ENCODE measurements around the gene ARFGAP1. TPM values are rescaled to one million over a fixed set of nuclear protein-coding genes. Genes with fewer than 3 reads are reported as not detected.

ARFGAP1 gene
- total RNA-seq (ENCODE audit: insufficient read depth, low replicate concordance), result 94.9 TPM

DNA sequence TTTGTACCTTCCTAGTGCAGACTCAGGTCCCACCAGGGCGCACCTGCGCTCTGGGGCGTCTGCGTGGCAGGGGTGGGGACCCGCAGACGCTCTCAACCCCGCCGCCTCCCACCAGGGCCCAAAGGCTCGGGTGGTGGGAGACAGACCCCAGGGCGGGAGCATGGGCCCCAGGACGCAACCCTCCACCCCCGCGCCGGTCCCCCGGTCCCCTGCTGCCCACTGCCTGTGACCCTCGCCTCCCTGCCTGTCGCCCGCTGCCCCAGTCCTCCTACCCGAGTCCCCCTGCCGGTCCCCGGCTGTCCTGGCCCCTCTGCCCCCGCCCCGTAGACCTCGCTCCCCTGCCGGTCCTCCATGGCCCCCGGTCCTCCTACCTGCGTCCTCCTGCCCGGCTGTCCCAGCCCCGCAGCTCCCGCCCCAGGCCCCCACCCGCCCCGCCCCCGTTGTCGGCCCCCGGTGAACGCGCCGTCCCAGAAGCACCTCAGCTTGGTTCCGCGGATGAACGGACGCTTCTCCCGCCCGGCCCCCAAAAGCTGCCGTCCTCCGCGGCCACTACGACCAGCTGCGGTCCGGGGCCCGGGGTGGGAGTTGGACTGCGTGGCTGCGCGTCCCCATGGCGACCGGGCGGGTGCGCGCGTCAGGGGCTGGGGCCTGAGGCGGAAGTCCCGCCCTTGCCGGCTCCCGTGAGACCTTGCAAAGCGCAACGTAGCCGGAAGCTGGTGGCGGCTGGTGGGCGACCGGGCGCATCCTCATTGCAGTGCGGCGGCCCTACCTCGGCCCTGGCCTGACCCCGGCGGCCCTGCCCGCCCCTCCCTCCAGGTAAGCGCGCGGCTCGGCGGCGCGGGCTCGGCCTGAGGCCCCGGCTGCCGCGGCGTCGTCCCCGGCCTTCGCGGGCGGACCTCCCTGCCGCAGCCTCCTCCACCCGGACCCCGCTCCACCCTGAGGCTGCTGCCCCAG, at the start of gene ARFGAP1:
TSS of gene ARFGAP1 (plus strand) at position 709 of the 954 bp plus-strand sequence. CDS start 2,768 bp downstream, outside the sequence.
- DNase-seq (ENCODE audit: low spot score), result peak; percentile 94

DNA sequence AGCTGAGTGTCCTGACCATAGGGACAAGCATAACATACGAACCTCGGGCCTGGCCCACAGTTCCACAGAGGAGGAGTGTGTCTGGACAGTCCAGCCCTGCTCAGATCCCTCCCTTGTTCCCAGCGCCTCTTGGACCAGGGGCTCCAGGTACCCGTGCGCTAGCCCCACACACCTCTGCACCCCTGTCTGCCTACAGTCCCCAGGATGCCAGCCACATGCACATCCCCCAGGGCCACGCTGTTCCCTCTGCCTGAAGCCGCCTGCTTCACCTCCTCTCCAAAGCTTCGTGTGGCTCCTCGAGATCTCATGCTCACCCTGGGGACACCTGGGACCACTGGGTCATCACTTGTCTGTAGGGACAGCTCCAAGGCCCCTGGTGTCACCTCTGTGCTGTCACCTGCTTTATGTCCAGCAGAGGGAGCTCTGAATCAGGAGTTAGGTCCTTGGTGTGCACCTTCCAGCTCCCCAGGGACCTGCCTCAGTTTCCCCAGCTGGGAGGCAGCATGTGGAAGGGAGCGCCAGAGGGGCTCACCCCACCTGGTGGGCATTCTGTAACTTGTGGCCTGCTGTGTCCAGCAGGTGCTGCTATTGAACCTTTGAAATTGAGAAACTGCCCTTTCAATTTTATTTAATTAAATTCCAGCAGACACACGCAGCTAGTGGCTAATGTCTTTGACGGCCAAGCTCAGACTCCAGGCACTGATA, 49.3 kb upstream of the ARFGAP1 start:
- peak; percentile 35 for DNase-seq (ENCODE audit: low spot score)

DNA sequence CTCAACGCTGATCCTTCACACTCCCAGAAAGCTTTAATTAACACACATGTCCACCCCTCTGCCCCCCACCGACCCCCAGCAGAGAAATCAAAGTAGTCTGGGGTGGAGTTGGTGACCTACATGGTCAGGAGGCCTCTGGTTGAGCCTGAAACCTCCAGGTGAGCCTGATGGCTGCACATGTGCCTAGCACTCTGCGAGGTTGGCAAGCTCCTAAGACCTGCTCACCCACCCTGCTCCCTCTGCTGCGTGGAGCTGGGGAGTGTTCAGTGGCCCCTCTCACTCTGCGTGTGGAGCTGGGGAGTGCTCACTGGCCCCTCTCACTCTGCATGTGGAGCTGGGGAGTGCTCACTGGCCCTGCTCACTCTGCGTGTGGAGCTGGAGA, 48.8 kb upstream of the ARFGAP1 start:
- no peak for DNase-seq (ENCODE audit: low spot score)

- DNase-seq (ENCODE audit: low spot score), result no peak
Observed at GRCh38 chr20:63224412-63225081, 48.1 kb upstream of the ARFGAP1 start.

DNA sequence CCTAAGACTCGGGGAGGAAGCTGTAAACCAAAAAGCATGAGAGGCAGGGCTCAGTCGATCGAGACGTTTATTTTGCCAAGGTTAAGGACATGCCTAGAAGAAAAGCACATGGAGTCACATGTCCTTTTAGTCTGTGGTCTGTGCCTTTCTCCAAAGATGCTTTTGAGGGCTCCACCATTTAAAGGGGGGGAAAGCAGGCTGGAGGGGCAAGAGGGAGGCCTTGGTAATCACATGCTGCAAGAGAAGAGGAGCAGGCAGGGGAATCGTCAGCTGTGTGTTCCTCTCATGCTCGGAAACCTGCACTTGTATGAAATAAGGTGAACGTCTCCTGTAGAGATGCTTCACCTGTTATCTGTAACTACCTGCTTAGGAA, 47.5 kb upstream of the ARFGAP1 start:
- DNase-seq (ENCODE audit: low spot score), result no peak

DNA sequence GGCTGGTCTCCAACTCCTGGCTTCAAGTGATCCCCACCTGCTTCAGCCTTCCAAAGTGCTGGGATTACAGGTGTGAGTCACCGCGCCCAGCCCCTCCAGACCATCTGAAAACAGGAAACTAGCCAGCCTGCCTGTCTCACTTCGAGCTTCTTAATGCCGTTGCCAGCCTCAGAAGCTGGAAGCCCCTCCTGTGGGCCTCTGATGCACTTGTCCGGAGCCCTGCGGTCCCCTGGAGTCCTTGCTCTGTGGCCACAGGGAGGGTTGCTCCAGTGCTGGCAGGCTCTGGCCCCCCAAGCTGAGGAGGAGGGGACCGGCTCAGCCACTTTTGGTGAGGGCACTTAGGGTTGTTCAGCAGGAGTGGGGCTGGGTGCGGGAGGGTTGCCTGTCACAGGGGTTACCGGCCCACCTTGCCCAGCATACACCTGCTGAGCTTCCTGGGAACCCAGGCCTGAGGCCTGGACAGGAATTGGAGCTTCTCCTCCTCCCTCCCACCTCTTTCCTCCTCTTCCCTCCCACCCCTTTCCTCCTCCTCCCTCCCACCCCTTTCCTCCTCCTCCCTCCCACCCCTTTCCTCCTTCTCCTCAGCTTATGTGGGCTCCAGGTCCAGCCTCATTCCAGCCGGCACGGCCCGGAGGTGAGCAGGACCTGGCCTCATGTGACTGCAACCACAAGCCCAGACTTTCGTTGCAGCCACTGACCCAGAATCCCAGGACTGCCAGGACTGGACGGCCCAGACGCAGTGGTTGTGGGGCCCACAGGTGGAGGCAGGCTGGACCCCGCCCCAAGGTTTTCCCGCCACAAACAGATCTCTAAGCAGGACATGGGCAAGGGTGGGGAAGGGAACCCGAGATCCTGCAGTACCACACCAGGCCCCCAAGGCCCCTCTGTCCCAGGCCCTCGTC, 46.3 kb upstream of the ARFGAP1 start:
- no peak for DNase-seq (ENCODE audit: low spot score)

- DNase-seq (ENCODE audit: low spot score), result no peak
Observed at GRCh38 chr20:63227260-63227659, 45.4 kb upstream of the ARFGAP1 start.

DNA sequence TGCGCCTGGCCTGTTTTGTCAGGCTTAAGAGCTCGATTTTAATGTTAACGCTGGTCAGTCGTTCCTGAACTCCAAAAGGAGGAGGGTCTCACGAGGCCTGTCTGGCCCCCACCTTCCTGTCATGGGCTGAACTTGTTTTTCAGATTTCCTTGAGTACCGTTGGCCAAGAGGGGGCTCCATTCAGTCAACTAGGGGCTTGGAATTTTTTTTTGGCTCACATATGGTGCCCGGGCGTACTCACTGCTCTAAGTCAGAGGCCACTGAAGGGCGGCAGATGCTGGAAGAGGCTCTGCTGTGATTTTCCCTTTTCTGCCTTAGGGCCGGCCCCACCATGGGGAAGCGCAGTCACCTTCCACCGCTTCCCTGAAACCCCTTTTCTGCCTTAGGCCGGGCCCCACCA, 43.8 kb upstream of the ARFGAP1 start:
- peak; percentile 56 for DNase-seq (ENCODE audit: low spot score)

GRCh38 chr20:63230800-63231268, 41.8 kb upstream of the ARFGAP1 start:
- peak; percentile 83 for DNase-seq (ENCODE audit: low spot score)

- peak; percentile 61 for DNase-seq (ENCODE audit: low spot score)
Observed at GRCh38 chr20:63232235-63233060, 40.2 kb upstream of the ARFGAP1 start.

DNA sequence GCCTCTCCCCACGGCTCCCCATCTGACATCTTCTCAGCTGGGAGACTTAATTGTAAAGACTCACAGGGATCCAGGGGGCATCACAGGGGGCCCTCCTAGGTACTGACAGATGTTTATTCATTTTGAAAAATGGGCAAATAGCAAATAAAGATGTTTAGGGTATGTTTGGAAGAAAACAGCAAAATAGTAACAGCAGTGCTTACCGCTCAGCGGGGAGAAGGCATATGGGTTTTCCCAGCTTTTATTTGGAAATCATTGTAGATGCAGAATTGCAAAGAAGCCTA, 39.6 kb upstream of the ARFGAP1 start:
- DNase-seq (ENCODE audit: low spot score), result no peak

DNA sequence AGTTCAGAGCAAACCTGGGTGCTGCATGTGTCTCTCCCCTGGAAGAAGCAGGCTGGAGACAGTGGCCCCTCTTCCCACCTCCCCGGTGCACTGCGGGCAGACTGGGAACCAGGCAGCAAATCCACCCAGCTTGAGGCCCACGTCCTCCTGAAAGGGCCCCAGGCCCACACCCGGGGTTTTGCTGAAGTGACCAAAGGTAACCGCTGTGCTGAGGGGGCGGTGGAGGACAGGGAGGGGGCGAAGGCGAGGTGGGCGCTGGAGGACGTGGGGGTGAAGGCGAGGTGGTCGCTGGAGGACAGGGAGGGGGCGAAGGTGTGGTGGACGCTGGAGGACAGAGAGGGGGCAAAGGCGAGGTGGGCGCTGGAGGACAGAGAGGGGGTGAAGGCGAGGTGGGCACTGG, 38.7 kb upstream of the ARFGAP1 start:
- DNase-seq (ENCODE audit: low spot score), result no peak

DNA sequence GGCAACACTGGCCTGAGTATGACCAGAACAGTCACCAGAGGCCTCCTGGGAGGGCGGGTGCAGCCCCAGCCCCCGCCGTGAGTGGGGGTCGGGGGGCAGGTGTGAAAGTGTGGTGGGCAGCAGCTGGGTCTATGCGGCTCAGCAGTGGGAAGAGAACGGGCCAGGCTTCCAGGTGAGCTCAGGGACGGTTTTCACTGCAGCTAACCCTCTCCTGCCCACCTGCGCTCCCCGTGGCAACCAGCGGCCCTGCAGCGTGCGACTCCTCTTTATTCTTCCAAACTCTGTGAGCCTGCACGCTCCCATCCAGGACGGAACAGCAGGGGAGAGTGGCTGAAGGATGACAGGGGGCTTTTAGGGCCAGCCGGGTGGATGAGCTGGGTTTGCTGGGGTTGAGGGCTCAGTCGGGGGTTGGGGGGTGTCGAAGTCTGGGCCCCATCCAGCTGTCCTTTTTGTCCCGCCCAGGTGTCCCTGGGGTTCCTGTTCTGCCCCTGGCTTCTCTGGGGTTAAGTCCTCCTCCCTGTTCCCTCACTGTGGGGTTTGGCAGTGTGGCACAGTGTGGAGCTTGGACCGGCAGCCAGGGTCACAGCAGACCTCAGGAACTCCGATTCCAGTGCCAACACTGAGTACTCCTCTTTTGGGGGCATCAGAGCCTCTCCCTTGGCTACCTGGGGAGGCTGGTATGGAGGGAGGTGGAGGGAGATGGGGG, 37.8 kb upstream of the ARFGAP1 start:
- DNase-seq (ENCODE audit: low spot score), result no peak

DNA sequence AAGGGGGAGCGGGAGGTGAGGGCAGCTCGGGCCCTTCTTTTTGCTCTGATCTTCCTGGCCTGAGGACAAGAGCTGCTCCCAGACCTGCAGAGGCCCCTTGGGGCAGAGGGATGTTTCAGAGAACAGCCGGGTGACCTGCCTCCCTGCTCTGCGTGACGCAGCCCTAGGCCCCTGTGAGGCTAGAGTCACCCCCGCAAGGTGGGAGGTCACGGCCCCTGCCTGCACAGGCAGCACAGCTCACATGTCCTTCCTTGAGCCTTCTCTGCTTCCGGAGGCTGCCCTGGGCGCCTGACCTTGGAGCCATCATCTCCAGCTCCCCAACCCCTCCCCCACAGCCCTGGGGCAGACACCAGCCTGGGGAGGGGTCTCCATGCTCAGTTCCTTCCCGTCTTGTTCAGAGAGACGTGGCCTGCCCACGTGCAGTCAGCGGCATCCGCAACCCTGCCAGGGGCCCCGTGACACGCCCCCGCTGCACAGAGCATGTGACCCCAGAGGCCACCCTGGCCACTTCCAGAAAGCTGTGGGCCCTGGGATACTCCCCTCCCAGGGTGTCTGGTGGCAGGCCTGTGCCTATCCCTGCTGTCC, 37.1 kb upstream of the ARFGAP1 start, which contains the start of gene BIRC7:
TSS of gene BIRC7 (plus strand) at position 507 of the 585 bp plus-strand sequence. CDS start 192 bp downstream, outside the sequence.
- DNase-seq (ENCODE audit: low spot score), result no peak

DNA sequence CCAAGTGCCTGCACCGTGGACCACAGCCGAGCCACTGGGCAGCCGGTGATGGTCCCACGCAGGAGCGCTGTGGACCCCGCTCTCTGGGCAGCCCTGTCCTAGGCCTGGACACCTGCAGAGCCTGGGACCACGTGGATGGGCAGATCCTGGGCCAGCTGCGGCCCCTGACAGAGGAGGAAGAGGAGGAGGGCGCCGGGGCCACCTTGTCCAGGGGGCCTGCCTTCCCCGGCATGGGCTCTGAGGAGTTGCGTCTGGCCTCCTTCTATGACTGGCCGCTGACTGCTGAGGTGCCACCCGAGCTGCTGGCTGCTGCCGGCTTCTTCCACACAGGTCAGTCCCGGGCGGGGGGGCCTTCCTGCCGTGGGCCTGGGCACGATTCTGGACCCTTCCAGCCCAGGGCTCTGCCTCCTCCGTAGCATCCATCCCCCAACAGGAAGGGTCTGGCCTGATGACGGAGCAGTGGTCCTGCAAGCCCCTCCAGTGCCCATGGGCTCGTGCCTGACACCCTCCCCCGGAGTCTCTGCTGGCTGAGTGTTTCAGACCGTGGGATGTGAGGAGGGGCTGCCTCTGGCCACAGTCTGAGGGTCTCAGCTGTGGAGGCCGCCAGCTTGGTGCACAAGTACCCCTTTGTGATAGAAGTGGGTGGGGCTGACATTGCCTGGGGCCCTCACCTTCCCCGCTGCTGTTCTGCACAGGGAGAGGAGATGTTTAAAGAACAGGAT, 36.3 kb upstream of the ARFGAP1 start:
- no peak for DNase-seq (ENCODE audit: low spot score)

DNA sequence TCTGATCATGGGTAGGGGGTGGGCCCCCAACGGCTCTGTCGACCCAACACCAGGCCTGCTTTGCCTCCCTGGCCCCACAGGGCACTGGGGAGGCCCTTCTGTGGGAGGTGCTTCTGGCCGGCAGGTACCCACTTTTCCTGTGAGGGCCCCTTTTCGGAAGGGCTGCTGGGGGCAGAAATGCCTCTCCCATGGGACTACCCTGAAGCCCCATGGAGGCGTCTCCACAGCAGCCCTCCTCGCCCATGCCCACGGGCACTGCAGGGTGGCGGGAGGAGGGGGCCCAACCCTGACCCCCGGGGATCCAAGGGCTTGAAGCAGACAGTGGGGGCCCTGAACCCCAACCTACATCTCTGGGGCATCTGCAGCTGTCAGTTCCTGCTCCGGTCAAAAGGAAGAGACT, 34.6 kb upstream of the ARFGAP1 start:
- DNase-seq (ENCODE audit: low spot score), result no peak

DNA sequence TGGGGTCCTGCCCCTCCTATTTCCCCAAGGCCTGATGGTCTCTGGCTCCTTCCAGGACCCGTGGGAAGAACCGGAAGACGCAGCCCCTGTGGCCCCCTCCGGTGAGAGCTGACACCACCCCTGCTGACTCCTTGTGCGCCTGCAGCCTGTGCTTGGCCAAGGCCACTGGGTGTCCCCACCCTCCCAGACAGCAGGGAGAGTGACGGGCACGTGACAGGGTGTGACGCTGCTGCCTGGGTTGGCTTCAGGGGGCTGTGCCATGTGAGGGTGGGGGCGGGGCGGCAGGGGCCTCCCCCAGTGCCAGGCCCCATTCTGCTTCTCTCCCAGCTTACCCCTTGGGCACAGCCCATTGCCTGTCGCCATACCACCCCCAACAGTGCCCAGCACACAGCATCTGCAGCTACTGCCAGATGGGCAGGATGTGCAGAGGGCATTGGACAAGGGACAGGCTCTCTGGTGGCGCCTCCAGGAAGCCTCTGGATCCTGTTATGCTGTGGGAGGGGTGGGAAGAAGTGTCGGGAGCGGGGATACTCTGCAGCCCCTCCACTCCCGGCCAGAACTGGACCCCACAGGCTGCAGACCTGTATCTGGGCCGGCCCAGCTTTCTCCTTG, 34.0 kb upstream of the ARFGAP1 start:
- DNase-seq (ENCODE audit: low spot score), result no peak

DNA sequence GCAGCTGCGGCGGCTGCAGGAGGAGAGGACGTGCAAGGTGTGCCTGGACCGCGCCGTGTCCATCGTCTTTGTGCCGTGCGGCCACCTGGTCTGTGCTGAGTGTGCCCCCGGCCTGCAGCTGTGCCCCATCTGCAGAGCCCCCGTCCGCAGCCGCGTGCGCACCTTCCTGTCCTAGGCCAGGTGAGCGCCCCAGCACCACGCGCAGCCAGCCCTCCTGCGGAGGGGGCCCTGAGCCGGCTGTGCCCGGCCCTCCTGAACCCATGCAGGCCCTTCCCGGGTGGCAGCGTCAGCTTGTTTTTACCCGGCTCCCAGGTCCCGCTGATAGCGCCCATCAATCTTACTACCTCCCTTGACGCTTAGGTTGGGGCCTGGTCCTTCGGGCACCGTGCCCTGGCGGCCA, 33.2 kb upstream of the ARFGAP1 start:
- no peak for DNase-seq (ENCODE audit: low spot score)

Measured in umbilical cord (tissue), 2 donors.